GM21717 (cell line): ENCODE results near the gene CENPA.
"Not testable (repeated sequence)": the region's sequence is repeated elsewhere in the genome, so short reads cannot be mapped to it uniquely, and the experiment has no call there.

Source experiments
- ATAC-seq: cut with Tn5 transposase; IDR thresholded peaks from one replicate; pipeline ENCODE4 v1.9.1; 2021; ENCODE audit warnings: mild to moderate bottlenecking, moderate library complexity; ENCODE audit not compliant: unreplicated experiment

The CENPA gene

GRCh38 chr2:26786207-26787028, 562 bp downstream of the CENPA start:
- peak; percentile 25 for ATAC-seq

- no peak for ATAC-seq
Measured at GRCh38 chr2:26792720-26793119, 6.9 kb downstream of the CENPA start.

DNA sequence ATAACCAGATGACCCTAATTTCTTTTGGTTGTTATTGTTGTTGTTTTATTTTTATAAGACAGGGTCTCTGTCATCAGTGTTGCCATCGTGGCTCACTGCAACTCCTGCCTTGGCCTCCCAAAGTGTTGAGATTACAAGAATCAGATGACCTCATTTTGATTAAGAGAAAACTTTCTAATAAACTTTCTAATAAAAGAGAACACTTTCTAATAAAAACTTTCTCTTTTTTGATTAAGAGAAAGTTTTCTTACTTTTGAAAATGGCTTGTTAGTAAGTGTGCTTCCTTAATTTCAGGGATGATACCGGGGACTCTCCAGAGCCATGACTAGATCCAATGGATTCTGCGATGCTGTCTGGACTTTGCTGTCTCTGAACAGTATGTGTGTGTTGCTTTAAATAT, 7.7 kb downstream of the CENPA start:
- no peak for ATAC-seq

GRCh38 chr2:26795135-26795534, 9.3 kb downstream of the CENPA start:
- ATAC-seq, result not testable (repeated sequence)

- no peak for ATAC-seq
Measured at GRCh38 chr2:26801328-26801727, 15.5 kb downstream of the CENPA start.

DNA sequence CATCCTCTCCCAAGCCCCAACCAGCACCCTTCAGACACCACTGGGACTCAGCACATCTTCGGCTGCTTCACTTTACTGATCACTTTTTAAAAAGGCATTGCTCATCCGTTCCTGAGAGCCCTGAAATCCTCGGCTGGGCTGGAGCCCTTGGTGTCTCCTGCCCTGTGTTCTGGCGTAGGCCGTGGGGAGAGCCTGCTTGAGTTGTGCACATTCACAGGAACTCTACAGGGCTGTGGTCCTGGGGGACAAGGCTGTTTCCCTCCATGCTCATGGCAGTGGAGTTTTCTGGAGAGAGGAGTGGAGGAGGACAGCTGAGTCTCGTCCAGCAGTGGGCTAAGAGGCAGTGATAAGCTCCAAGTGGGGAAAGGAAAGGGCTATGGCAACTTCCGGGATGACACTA, 15.9 kb downstream of the CENPA start:
- ATAC-seq, result no peak

DNA sequence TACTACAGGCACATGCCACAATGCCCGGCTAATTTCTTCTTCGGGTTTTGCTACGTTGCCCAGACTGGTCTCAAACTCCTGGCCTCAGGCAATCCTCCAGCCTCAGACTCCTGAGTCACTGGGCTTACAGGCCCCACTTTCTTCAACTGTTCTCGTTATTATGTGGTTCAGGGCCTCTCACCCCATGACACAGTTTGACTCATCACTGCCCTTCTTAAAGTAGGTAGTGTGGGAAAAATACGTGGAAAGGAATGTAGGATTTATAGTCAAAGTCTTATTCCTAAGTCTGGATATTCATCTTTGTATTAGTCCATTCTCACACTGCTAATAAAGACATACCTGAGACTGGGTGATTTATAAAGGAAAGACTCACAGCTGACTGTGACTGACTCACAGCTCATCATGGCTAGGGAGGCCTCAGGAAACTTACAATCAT, 19.4 kb downstream of the CENPA start:
- no peak for ATAC-seq

GRCh38 chr2:26807788-26808460, 22.1 kb downstream of the CENPA start:
- no peak for ATAC-seq

GRCh38 chr2:26809211-26809610, 23.4 kb downstream of the CENPA start:
- no peak for ATAC-seq

DNA sequence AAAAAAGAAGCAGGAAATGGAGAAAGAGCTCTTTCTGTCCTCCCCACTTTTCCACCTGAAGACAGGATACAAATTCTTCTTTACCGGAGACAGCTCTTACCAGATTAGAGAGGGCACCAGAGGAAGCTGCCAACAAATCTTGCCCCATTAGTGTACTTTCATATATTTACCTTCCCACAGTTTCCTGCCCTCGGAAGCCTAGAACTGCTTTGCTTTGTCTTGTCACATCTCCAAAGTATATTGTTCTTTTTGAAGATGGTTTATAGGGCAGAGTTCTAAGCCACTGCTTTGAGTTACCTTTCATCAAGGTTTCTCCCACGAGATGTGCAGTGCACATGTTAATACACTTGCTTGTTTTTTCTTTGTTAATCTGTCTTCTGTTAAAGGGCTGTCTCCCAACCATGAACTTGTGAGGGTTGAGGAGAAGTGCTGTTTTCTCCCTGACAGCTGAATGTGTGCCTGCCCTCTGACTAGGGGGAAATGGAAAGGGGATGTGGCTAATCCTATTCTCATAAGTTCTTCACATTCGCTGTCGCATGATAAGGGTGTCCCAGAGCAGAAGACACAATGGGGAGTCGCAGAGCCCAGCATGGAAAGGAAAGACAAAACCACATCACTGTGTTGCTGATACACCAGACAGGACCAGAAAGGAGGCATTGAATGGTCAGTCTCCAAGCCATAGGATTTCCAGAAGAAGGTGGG, 24.2 kb downstream of the CENPA start:
- no peak for ATAC-seq

GRCh38 chr2:26811261-26811660, 25.4 kb downstream of the CENPA start:
- ATAC-seq, result no peak

DNA sequence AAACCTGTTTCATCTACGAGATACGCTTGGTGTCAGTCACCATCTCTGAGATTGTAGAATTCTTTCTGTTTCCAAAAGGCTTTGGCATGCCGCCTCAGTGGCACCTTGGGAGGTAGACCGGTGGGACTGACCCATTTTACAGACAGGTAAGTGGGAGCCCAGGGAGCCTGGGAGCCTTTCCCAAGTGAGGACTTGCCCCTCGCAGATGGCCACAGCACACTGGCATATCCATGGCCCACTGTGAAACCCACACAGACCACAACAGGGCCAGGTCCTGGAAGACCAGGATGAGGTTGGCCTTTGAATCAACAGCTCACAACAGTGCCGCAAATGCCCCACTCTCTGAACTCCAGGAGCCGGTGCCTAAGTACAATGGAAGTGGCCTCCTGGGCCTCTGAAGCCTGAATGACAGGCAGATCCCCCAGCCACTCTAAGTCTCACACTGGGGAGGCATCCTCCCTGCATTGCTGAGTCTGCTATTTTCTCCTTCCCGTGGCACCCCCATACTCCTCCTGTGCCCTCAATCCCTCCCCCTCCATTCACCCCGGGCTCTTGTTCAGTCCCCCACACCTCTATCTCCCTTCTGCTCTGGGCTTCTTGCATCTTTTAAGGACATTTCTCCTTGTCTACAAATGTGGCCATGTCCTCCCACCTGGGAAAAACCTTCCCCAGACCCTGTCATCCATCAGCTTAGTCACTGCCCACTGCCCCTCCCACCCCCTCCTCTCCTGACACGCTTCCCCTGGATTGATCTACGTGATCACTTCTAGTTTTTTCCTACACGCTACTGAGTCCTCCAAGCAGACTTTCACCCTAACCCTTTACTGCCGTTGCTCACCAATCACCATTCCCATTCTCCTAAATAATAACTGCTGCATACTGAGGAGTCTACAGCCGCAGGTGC, 26.2 kb downstream of the CENPA start:
- no peak for ATAC-seq

- no peak for ATAC-seq
Measured at GRCh38 chr2:26812731-26813130, 26.9 kb downstream of the CENPA start.

DNA sequence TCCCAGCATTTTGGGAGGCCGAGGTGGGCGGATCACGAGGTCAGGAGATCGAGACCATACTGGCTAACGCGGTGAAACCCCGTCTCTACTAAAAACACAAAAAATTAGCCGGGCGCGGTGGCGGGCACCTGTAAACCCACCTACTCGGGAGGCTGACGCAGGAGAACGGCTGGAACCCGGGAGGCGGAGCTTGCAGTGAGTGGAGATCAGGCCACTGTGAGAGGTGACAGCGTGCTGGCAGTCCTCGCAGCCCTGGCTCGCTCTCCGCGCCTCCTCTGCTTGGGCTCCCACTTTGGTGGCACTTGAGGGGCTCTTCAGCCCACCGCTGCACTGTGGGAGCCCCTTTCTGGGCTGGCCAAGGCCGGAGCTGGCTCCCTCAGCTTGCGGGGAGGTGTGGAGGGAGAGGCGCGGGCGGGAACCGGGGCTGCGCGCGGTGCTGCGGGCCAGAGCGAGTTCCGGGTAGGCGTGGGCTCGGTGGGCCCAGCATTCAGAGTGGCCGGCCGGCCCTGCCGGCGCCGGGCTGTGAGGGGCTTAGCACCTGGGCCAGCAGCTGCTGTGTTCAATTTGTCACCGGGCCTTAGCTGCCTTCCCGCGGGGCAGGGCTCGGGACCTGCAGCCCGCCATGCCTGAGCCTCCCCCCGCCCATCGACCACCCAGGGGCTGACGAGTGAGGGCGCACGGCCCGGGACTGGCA, 28.4 kb downstream of the CENPA start:
- not testable (repeated sequence) for ATAC-seq

- no peak for ATAC-seq
Measured at GRCh38 chr2:26816893-26817292, 31.0 kb downstream of the CENPA start.

- no peak for ATAC-seq
Measured at GRCh38 chr2:26818255-26818654, 32.4 kb downstream of the CENPA start.

DNA sequence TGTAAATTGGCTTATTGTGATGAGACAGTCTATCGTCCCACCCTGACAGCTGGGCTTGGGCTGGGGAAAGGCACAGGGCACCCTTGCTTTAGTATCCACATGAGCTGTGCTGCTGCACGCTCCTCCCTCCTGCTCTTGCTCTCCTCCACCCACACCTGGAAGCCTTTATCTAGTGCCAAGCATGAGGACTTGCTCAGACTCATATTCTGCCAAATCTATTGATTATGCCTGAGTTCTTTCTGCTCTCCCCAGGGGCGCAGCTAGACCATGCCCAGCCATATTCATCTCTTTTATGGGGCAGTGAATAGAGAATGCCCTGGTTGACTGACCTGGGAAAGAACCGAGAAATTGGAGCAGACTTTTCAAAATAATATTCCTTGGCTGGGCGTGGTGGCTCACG, 33.1 kb downstream of the CENPA start:
- no peak for ATAC-seq

DNA sequence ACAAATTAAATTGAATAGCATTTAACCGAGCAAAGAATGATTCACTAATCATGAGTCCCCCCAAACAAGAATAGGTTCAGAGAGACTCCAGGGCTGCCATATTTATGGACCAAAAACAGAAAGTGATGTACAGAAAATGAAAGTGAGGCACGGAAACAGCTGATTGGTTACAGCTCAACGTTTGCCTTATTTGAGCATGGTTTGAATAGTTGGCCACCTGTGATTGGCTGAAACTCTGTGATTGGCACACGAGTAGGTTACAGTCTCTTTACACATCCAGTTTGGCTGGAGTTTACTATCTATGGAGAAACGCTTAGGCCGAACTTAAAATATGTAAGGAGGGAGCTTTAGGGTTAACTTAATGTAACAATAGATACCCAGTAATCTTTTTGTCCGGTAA, 35.1 kb downstream of the CENPA start:
- no peak for ATAC-seq

DNA sequence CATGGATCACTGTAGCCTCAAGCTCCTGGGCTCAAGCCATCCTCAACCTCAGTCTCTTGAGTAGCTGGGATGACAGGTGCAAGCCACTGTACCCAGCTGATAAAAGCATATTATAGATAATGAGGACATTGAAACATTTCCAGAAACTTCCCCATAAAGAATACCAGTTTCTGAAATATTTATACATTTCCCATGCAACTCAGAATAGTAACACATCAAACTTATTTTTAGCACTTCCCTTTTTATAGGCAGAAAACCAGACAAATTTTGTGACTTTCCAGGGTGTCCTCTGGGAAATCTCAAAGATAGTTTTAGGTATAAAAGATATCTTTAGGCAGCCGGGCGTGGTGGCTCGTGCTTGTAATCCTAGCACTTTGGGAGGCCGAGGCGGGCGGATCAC, 37.0 kb downstream of the CENPA start:
- no peak for ATAC-seq
